Measurements from ENCODE around the gene SUN1.

GRCh38 chr7:915291-916218, 83.3 kb downstream of the SUN1 start:
- no peak for TF ChIP-seq CTCF (IDR thresholded peaks at IDR 0.05)
- no peak for TF ChIP-seq POLR2A (IDR thresholded peaks at IDR 0.05)
